MM.1S (cell line): ENCODE data around the gene SZT2.

Experiments
- CTCF ChIP-seq: fragments of 300-600 bp; sonication (generic); IDR thresholded peaks from 2 replicates; pipeline ENCODE4 v1.5.1; 2016; ENCODE audit warnings: antibody characterized with exemption, low read length, mixed read lengths
- EZH2 ChIP-seq: fragments of 300-600 bp; sonication (generic); optimal IDR thresholded peaks from 2 replicates; pipeline ENCODE3; 2017; ENCODE audit warnings: low read depth, mild to moderate bottlenecking, antibody characterized with exemption, low read length, mixed read lengths

- TF ChIP-seq CTCF (no peak), EZH2 (no peak)
Observed at GRCh38 chr1:43426221-43426620, 36.5 kb downstream of the SZT2 start.
